Measurements from ENCODE around the gene ELL.
A peak's percentile ranks its signal among the peaks of the same experiment; 100 is the strongest.

ELL gene

GRCh38 chr19:18419699-18420460 is 102.0 kb downstream of the ELL start:
- peak overlapping the region; percentile 86 for H3K27ac ChIP-seq
- no peak for DNase-seq (ENCODE audit: low spot score)
- ChIA-PET POLR2A (ENCODE audit: low non-redundant PET) (interaction anchor here (1.1 kb wide), 1 partner anchor 34 kb away, joined by 3 read pairs; the partner anchor contains the start of gene GDF15), CTCF (interaction anchor here (0.6 to 1.8 kb wide), 8 partner anchors 15 to 198 kb away, joined by 3 to 6 read pairs (median 4); partner anchors contain the start of genes GDF15 and IQCN)
- TF ChIP-seq CTCF (conservative IDR thresholded peaks at IDR 0.05; ENCODE audit: low read depth) = peak; percentile 45; the same call in 1 of the 2 replicates

GRCh38 chr19:18419195-18419698 is 102.6 kb downstream of the ELL start, which contains the start of gene SSBP4:
SSBP4 (plus strand) TSS chr19:18419398; CDS start chr19:18419649, 251 bp downstream.
- peak within 1 kb of the TSS; percentile 86 for H3K27ac ChIP-seq
- POLR2A ChIA-PET (ENCODE audit: low non-redundant PET) = interaction anchor here (1.1 kb wide), 1 partner anchor 34 kb away, joined by 3 read pairs; the partner anchor contains the start of gene GDF15
- TF ChIP-seq CTCF (conservative IDR thresholded peaks at IDR 0.05; ENCODE audit: low read depth) = peak; percentile 76
- CTCF ChIA-PET = interaction anchor here (0.6 to 1.8 kb wide), 9 partner anchors 15 to 197 kb away, joined by 3 to 6 read pairs (median 3); partner anchors contain the start of genes GDF15 and IQCN
- peak; percentile 89 for DNase-seq (ENCODE audit: low spot score)

- TF ChIP-seq CTCF (conservative IDR thresholded peaks at IDR 0.05; ENCODE audit: low read depth) = no peak
- DNase-seq (ENCODE audit: low spot score) = no peak
- H3K27ac ChIP-seq = peak overlapping the region; percentile 86
- CTCF ChIA-PET = interaction anchor here (0.7 to 1.8 kb wide), 8 partner anchors 16 to 196 kb away, joined by 3 to 6 read pairs (median 4); partner anchors contain the start of genes GDF15 and IQCN
- POLR2A ChIA-PET (ENCODE audit: low non-redundant PET) = interaction anchor here (0.6 to 1.1 kb wide), 2 partner anchors 33 to 138 kb away, joined by 3 to 6 read pairs; partner anchors contain the start of gene GDF15
Observed at GRCh38 chr19:18418483-18419194, 103.2 kb downstream of the ELL start.

- H3K27ac ChIP-seq = peak overlapping the region; percentile 86
- no peak for DNase-seq (ENCODE audit: low spot score)
- POLR2A ChIA-PET (ENCODE audit: low non-redundant PET) = interaction anchor here (0.5 to 0.6 kb wide), 2 partner anchors 88 to 139 kb away, joined by 5 to 6 read pairs; no protein-coding TSS in a partner anchor
Observed at GRCh38 chr19:18418029-18418482, 103.8 kb downstream of the ELL start.

GRCh38 chr19:18417250-18418028 is 104.4 kb downstream of the ELL start:
- TF ChIP-seq CTCF (conservative IDR thresholded peaks at IDR 0.05; ENCODE audit: low read depth) = no peak
- POLR2A ChIA-PET (ENCODE audit: low non-redundant PET) = interaction anchor here (0.5 kb wide), 1 partner anchor 88 kb away, joined by 5 read pairs; no protein-coding TSS in a partner anchor
- DNase-seq (ENCODE audit: low spot score) = no peak
- CTCF ChIA-PET = interaction anchor here (0.6 kb wide), 3 partner anchors 77 to 536 kb away, joined by 3 to 5 read pairs (median 4); partner anchors contain the start of gene RAB3A
- peak overlapping the region; percentile 86 for H3K27ac ChIP-seq

More at GRCh38 chr19:18418029-18418482, 103.8 kb downstream of the ELL start:
- no peak for TF ChIP-seq CTCF (conservative IDR thresholded peaks at IDR 0.05; ENCODE audit: low read depth)
- CTCF ChIA-PET = interaction anchor here (1.1 to 1.5 kb wide), 2 partner anchors 21 to 30 kb away, joined by 3 to 6 read pairs; no protein-coding TSS in a partner anchor

All from RWPE1 (cell line).